Neutrophil (primary cell): Measurements from ENCODE around the gene VSIG4.

Experiments used
- H3K27ac ChIP-seq: fragments of 200-600 bp; sonication (generic); 2 replicates; pipeline ENCODE4 v1.5.1; 2016; ENCODE audit warnings: mild to moderate bottlenecking, moderate library complexity
- H3K27me3 ChIP-seq: fragments of 200-600 bp; sonication (generic); 2 replicates; pipeline ENCODE4 v1.6.0; 2016; ENCODE audit warnings: mild to moderate bottlenecking
- H3K36me3 ChIP-seq: fragments of 200-600 bp; sonication (generic); 2 replicates; pipeline ENCODE4 v1.5.1; 2017
- H3K4me1 ChIP-seq, 2 experiments: fragments of 200-600 bp in 1 of 2; sonication (generic) in 1 of 2; 1 replicate in 1 of 2; 2 replicates in 1 of 2; pipeline versions ENCODE4 v1.5.1 to v1.6.1; 2013 to 2016; ENCODE audit warnings: low read depth in 1 of 2, low read length in 1 of 2, mild to moderate bottlenecking in 1 of 2, moderate library complexity in 1 of 2; ENCODE audit not compliant: control insufficient read depth in 1 of 2, insufficient read depth in 1 of 2
- H3K4me3 ChIP-seq, 2 experiments: fragments of 200-600 bp in 1 of 2; sonication (generic) in 1 of 2; 1 replicate in 1 of 2; 2 replicates in 1 of 2; pipeline ENCODE4 v1.5.1; 2013 to 2016; ENCODE audit warnings: low read depth in 1 of 2, low read length in 1 of 2, mild to moderate bottlenecking in 1 of 2, moderate library complexity in 1 of 2
- H3K9me3 ChIP-seq: fragments of 200-600 bp; sonication (generic); 2 replicates; pipeline ENCODE4 v1.5.1; 2016
- CTCF ChIP-seq: fragments of 200-600 bp; sonication (generic); IDR thresholded peaks from 2 replicates; pipeline ENCODE4 v1.5.1; 2016; ENCODE audit warnings: antibody characterized with exemption

The VSIG4 gene

DNA sequence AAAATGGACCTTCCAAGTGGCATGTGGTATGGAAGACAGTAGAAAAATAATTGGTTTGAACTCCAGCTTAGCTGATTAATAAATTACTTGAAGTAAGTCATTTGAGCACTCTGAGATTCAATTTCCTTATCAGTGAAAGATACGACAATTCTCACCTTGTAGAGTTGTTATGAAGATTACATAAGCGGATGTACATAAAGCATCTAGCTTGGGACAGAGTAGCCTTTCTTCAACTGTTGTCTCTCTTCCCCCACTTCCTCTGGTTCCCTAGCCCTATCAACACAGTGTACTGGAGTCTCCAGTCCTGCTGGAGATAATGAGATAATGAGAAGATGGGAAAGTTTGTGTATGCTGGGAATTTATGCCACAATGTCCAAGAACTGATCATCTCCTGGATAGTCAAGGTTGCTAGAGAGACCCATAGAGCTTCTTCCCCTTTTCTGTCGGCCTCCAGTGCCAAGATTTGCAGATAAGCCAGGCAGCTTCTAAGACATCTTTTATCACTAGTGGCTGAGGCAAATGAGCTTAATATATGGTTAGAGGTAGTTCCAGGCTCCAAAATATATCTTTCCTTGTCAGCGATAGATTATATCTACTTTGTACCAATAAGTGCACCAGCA is 33.9 kb downstream of the VSIG4 start:
- H3K36me3 ChIP-seq, result no peaks in the 10 kb centered on the region
- no peaks in the 10 kb centered on the region for H3K27me3 ChIP-seq
- peaks cover 97 to 98% of the 10 kb centered on the region in 2 experiments for H3K4me1 ChIP-seq
- H3K9me3 ChIP-seq, result no peaks in the 10 kb centered on the region
- H3K4me3 ChIP-seq, result peak overlapping the region; percentile 33 to 44
- H3K27ac ChIP-seq, result peak overlapping the region; percentile 91
- no peak for TF ChIP-seq CTCF

DNA sequence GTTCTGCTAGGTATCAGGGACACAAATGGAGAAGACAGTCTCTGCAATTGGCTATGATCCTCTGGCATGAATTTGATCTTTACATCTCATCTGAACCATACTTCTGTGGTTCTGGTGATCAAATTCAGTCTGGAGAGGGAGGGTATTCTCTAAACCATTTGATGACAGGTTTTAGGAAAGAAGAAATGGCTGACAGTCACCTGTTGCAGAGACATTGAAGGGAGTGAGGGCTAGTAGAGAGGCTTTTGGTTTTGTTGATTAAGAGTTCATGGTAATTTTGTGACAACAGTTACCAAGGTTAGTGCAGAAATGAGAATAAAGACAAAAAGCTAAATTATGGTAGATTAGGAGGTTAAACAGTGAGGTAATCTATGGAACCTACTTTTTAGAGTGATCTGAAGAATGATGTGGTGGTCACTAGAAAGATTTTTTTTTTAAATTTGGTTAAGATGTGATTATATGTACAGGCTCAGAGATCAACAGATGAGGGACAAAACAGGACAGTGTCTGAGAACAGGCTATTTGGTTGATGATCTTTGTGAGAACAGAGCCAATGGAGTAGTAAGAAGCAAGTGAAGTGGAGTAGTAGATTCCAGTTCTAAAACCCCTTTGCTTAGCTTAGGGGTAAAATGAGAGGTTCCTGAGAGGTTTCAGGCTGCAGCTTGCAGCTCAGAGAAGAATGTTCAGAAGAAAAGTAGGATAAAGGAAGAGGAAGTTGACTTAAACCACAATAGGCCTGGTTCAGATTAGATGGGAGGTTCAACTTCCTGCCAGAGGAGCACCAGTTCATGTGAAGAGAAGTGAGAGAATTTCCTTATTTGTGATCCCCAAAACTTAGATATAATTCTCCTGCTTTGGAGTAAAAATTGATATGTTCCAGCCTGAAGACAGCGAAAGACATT is 34.7 kb downstream of the VSIG4 start:
- H3K36me3 ChIP-seq, result no peaks in the 10 kb centered on the region
- peak overlapping the region; percentile 33 to 44 for H3K4me3 ChIP-seq
- peaks cover 97 to 98% of the 10 kb centered on the region in 2 experiments for H3K4me1 ChIP-seq
- H3K27ac ChIP-seq, result peak overlapping the region; percentile 91
- H3K9me3 ChIP-seq, result no peaks in the 10 kb centered on the region
- no peaks in the 10 kb centered on the region for H3K27me3 ChIP-seq
- TF ChIP-seq CTCF, result no peak

GRCh38 chrX:66002824-66003680 is 36.8 kb downstream of the VSIG4 start:
- peaks cover 97 to 98% of the 10 kb centered on the region in 2 experiments for H3K4me1 ChIP-seq
- peak overlapping the region in 1 of 2 experiments; percentile 11 for H3K4me3 ChIP-seq
- no peak for TF ChIP-seq CTCF
- H3K36me3 ChIP-seq, result no peaks in the 10 kb centered on the region
- H3K27ac ChIP-seq, result peak overlapping the region; percentile 91
- no peaks in the 10 kb centered on the region for H3K27me3 ChIP-seq
- H3K9me3 ChIP-seq, result no peaks in the 10 kb centered on the region

DNA sequence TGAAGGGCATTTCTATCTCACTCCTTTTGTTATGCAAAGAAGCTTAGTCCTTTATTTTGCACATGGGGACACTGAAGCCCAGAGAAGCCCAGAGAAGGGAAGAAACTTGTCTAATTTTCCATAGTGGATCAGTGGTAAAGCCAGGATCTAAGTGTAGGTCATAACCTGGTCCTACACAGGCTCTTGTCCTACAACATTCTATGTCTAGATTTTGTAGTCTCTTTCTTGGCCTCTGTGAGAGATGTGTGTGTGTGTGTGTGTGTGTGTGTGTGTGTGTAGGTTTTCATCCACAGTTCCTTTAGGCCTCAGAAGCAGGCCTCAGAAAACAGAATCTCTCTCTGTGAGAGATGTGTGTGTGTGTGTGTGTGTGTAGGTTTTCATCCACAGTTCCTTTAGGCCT is 38.3 kb downstream of the VSIG4 start:
- no peak for TF ChIP-seq CTCF
- H3K36me3 ChIP-seq, result no peaks in the 10 kb centered on the region
- no peaks in the 10 kb centered on the region for H3K27me3 ChIP-seq
- peak overlapping the region; percentile 91 for H3K27ac ChIP-seq
- H3K9me3 ChIP-seq, result no peaks in the 10 kb centered on the region
- H3K4me3 ChIP-seq, result peak overlapping the region in 1 of 2 experiments; percentile 43
- peaks cover 97 to 99% of the 10 kb centered on the region in 2 experiments for H3K4me1 ChIP-seq

GRCh38 chrX:66000628-66001272 is 39.1 kb downstream of the VSIG4 start:
- Histone ChIP-seq H3K27me3 (no peaks in the 10 kb centered on the region), H3K4me1 (peaks cover 99 to 100% of the 10 kb centered on the region in 2 experiments), H3K4me3 (peak overlapping the region; percentile 13 to 43), H3K9me3 (no peaks in the 10 kb centered on the region), H3K36me3 (no peaks in the 10 kb centered on the region), H3K27ac (peak overlapping the region; percentile 91)
- no peak for TF ChIP-seq CTCF
